ENCODE results near the gene FOXO4. TPM values are rescaled to one million over a fixed set of nuclear protein-coding genes. Genes with fewer than 3 reads are reported as not detected.

FOXO4 gene
- total RNA-seq, 5 donors from 2014 or later (not counting 1 experiment from before 2014, with no cell fraction given), result 30.4 to 45.9 (median 38.1) TPM

GRCh38 chrX:71107762-71108360, 12.2 kb downstream of the FOXO4 start:
- no peaks in the 10 kb centered on the region for H3K9me3 Mint-ChIP-seq
- ChIA-PET CTCF (interaction anchor here in 1 of 2 donors (0.6 to 1.9 kb wide), 2 partner anchors 8 to 11 kb away, joined by 4 to 10 read pairs; partner anchors contain the start of gene MED12), POLR2A (interaction anchor here (1.1 to 1.4 kb wide), 2 partner anchors 8 to 11 kb away, joined by 3 to 6 read pairs; partner anchors contain the start of gene MED12 (in 1 of the 2))
- peaks cover 45% of the 10 kb centered on the region for H3K36me3 Mint-ChIP-seq
- H3K27me3 Mint-ChIP-seq, result no peaks in the 10 kb centered on the region
- ATAC-seq (replicated peaks in 1 of 4) (peak in 3 of 4 experiments; percentile 41 to 46 (median 45)), DNase-seq (peak in 30 of 35 experiments; percentile 31 to 64 (median 50))
- no CpG with 5 or more reads among the region's 9 CpGs for WGBS (ENCODE audit: insufficient coverage)
- Histone ChIP-seq H3K36me3 (ENCODE audit: control insufficient read depth in 2 of 2, extremely low read depth in 1 of 2, insufficient read depth in 1 of 2, low read length in 1 of 2) (peaks cover 4 to 35% of the 10 kb centered on the region in 2 donors), H3K27me3 (replicated peaks in 1 of 2; ENCODE audit: control insufficient read depth in 2 of 2, extremely low read depth in 1 of 2, insufficient read depth in 2 of 2, low read length in 1 of 2) (no peaks in the 10 kb centered on the region), H3K9me3 (no peaks in the 10 kb centered on the region), H3K27ac (ENCODE audit: low read length) (peak overlapping the region; percentile 99), H3K4me3 (ENCODE audit: control insufficient read depth in 1 of 2, extremely low read depth in 1 of 2, low read length in 1 of 2) (peak overlapping the region; percentile 94), H3K4me1 (ENCODE audit: control insufficient read depth in 1 of 2, extremely low read depth in 1 of 2, insufficient read depth in 2 of 2, low read length in 2 of 2) (peaks cover 27 to 75% of the 10 kb centered on the region in 2 experiments)
- peak overlapping the region; percentile 95 to 99 (median 97) for H3K4me3 Mint-ChIP-seq
- peak overlapping the region; percentile 97 to 99 for H3K27ac Mint-ChIP-seq
- H3K4me1 Mint-ChIP-seq, result peaks cover 73 to 86% (median 86%) of the 10 kb centered on the region in 3 donors

- WGBS (ENCODE audit: insufficient coverage), result no CpG with 5 or more reads among the region's 6 CpGs
- peak overlapping the region; percentile 94 for H3K4me3 ChIP-seq (ENCODE audit: control insufficient read depth in 1 of 2, extremely low read depth in 1 of 2, low read length in 1 of 2)
- H3K36me3 Mint-ChIP-seq, result peaks cover 45% of the 10 kb centered on the region
- H3K4me1 Mint-ChIP-seq, result peaks cover 69 to 82% (median 80%) of the 10 kb centered on the region in 3 donors
- H3K4me3 Mint-ChIP-seq, result peak overlapping the region; percentile 95 to 99 (median 97)
- H3K36me3 ChIP-seq (ENCODE audit: control insufficient read depth in 2 of 2, extremely low read depth in 1 of 2, insufficient read depth in 1 of 2, low read length in 1 of 2), result peaks cover 4 to 35% of the 10 kb centered on the region in 2 donors
- peak overlapping the region; percentile 97 to 99 for H3K27ac Mint-ChIP-seq
- H3K4me1 ChIP-seq (ENCODE audit: control insufficient read depth in 1 of 2, extremely low read depth in 1 of 2, insufficient read depth in 2 of 2, low read length in 2 of 2), result peaks cover 28 to 75% of the 10 kb centered on the region in 2 experiments
- no peaks in the 10 kb centered on the region for H3K9me3 ChIP-seq
- DNase-seq, result peak in 4 of 35 experiments; percentile 4 to 44 (median 29)
- H3K9me3 Mint-ChIP-seq, result no peaks in the 10 kb centered on the region
- H3K27me3 Mint-ChIP-seq, result no peaks in the 10 kb centered on the region
- H3K27me3 ChIP-seq (replicated peaks in 1 of 2; ENCODE audit: control insufficient read depth in 2 of 2, extremely low read depth in 1 of 2, insufficient read depth in 2 of 2, low read length in 1 of 2), result no peaks in the 10 kb centered on the region
- no peak for ATAC-seq (replicated peaks in 1 of 4)
- POLR2A ChIA-PET, result interaction anchor here in 1 of 2 donors (1.4 kb wide), 1 partner anchor 10 kb away, joined by 6 read pairs; the partner anchor contains the start of gene MED12
- H3K27ac ChIP-seq (ENCODE audit: low read length), result peak overlapping the region; percentile 99
- CTCF ChIA-PET, result interaction anchor here in 1 of 2 donors (1.9 kb wide), 1 partner anchor 10 kb away, joined by 4 read pairs; no protein-coding TSS in a partner anchor
Observed at GRCh38 chrX:71109051-71109450, 13.4 kb downstream of the FOXO4 start.

- H3K4me1 Mint-ChIP-seq, result peaks cover 54 to 68% (median 60%) of the 10 kb centered on the region in 3 donors
- no CpG with 5 or more reads among the region's 8 CpGs for WGBS (ENCODE audit: insufficient coverage)
- POLR2A ChIA-PET, result interaction anchor here (0.5 to 2.4 kb wide), 20 partner anchors 8 to 1166 kb away, joined by 3 to 22 read pairs (median 5); partner anchors contain the start of genes FOXO4 (in 1 of the 2), NONO (in 1 of the 2), RPS4X (in 1 of the 2) and TAF1 (in 1 of the 2)
Observed at GRCh38 chrX:71111141-71111843, 15.6 kb downstream of the FOXO4 start, which contains the start of gene IL2RG. IL2RG (minus strand) TSS chrX:71111577; CDS start chrX:71111539, 38 bp downstream.

GRCh38 chrX:71111921-71112431, 16.3 kb downstream of the FOXO4 start:
- peak overlapping the region; percentile 97 to 99 for H3K27ac Mint-ChIP-seq
- peak overlapping the region; percentile 95 to 99 (median 97) for H3K4me3 Mint-ChIP-seq
- Histone ChIP-seq H3K9me3 (no peaks in the 10 kb centered on the region), H3K4me3 (ENCODE audit: control insufficient read depth in 1 of 2, extremely low read depth in 1 of 2, low read length in 1 of 2) (peak overlapping the region; percentile 30 to 94), H3K36me3 (ENCODE audit: control insufficient read depth in 2 of 2, extremely low read depth in 1 of 2, insufficient read depth in 1 of 2, low read length in 1 of 2) (peaks cover 4 to 30% of the 10 kb centered on the region in 2 donors), H3K27me3 (replicated peaks in 1 of 2; ENCODE audit: control insufficient read depth in 2 of 2, extremely low read depth in 1 of 2, insufficient read depth in 2 of 2, low read length in 1 of 2) (no peaks in the 10 kb centered on the region), H3K4me1 (ENCODE audit: control insufficient read depth in 1 of 2, extremely low read depth in 1 of 2, insufficient read depth in 2 of 2, low read length in 2 of 2) (peaks cover 17 to 51% of the 10 kb centered on the region in 2 experiments), H3K27ac (ENCODE audit: low read length) (peak overlapping the region; percentile 99)
- POLR2A ChIA-PET, result interaction anchor here (0.5 to 2.4 kb wide), 21 partner anchors 9 to 1165 kb away, joined by 3 to 22 read pairs (median 5); partner anchors contain the start of genes FOXO4 (in 1 of the 2), NONO (in 1 of the 2), RPS4X (in 1 of the 2) and SNX12 (in 1 of the 2)
- DNase-seq (peak in 19 of 35 experiments; percentile 5 to 69 (median 18)), ATAC-seq (replicated peaks in 1 of 4) (peak; percentile 22 to 65 (median 28))
- peaks cover 33% of the 10 kb centered on the region for H3K36me3 Mint-ChIP-seq
- H3K4me1 Mint-ChIP-seq, result peaks cover 48 to 64% (median 56%) of the 10 kb centered on the region in 3 donors
- no peaks in the 10 kb centered on the region for H3K27me3 Mint-ChIP-seq
- CTCF ChIA-PET, result interaction anchor here (0.6 to 1.9 kb wide), 10 partner anchors 9 to 70 kb away, joined by 3 to 16 read pairs (median 7); no protein-coding TSS in a partner anchor
- WGBS (ENCODE audit: insufficient coverage), result 0% methylated on average over 1 of the region's 5 CpGs
- no peaks in the 10 kb centered on the region for H3K9me3 Mint-ChIP-seq

More at GRCh38 chrX:71111141-71111843, 15.6 kb downstream of the FOXO4 start, which contains the start of gene IL2RG:
- peak; percentile 87 to 91 (median 91) for ATAC-seq (replicated peaks in 1 of 4)
- H3K9me3 ChIP-seq, result no peaks in the 10 kb centered on the region
- H3K36me3 Mint-ChIP-seq, result peaks cover 37% of the 10 kb centered on the region
- peak; percentile 35 to 90 (median 79) for DNase-seq
- peaks cover 17 to 56% of the 10 kb centered on the region in 2 experiments for H3K4me1 ChIP-seq (ENCODE audit: control insufficient read depth in 1 of 2, extremely low read depth in 1 of 2, insufficient read depth in 2 of 2, low read length in 2 of 2)
- H3K27ac Mint-ChIP-seq, result peak within 1 kb of the TSS; percentile 97 to 99
- peak within 1 kb of the TSS; percentile 94 for H3K4me3 ChIP-seq (ENCODE audit: control insufficient read depth in 1 of 2, extremely low read depth in 1 of 2, low read length in 1 of 2)
- CTCF ChIA-PET, result interaction anchor here (1.0 to 1.9 kb wide), 8 partner anchors 9 to 71 kb away, joined by 4 to 16 read pairs (median 7); no protein-coding TSS in a partner anchor
- peak within 1 kb of the TSS; percentile 99 for H3K27ac ChIP-seq (ENCODE audit: low read length)
- no peaks in the 10 kb centered on the region for H3K27me3 Mint-ChIP-seq
- no peaks in the 10 kb centered on the region for H3K27me3 ChIP-seq (replicated peaks in 1 of 2; ENCODE audit: control insufficient read depth in 2 of 2, extremely low read depth in 1 of 2, insufficient read depth in 2 of 2, low read length in 1 of 2)
- H3K36me3 ChIP-seq (ENCODE audit: control insufficient read depth in 2 of 2, extremely low read depth in 1 of 2, insufficient read depth in 1 of 2, low read length in 1 of 2), result peaks cover 4 to 31% of the 10 kb centered on the region in 2 donors
- H3K9me3 Mint-ChIP-seq, result no peaks in the 10 kb centered on the region
- H3K4me3 Mint-ChIP-seq, result peak within 1 kb of the TSS; percentile 95 to 99 (median 97)

- DNase-seq (no peak), ATAC-seq (replicated peaks in 1 of 4) (no peak)
- Histone ChIP-seq H3K27ac (ENCODE audit: low read length) (peak overlapping the region; percentile 89), H3K4me3 (ENCODE audit: control insufficient read depth in 1 of 2, extremely low read depth in 1 of 2, low read length in 1 of 2) (no peak overlapping the region), H3K27me3 (replicated peaks in 1 of 2; ENCODE audit: control insufficient read depth in 2 of 2, extremely low read depth in 1 of 2, insufficient read depth in 2 of 2, low read length in 1 of 2) (no peaks in the 10 kb centered on the region), H3K9me3 (no peaks in the 10 kb centered on the region), H3K4me1 (ENCODE audit: control insufficient read depth in 1 of 2, extremely low read depth in 1 of 2, insufficient read depth in 2 of 2, low read length in 2 of 2) (peaks cover 12 to 54% of the 10 kb centered on the region in 2 experiments), H3K36me3 (ENCODE audit: control insufficient read depth in 2 of 2, extremely low read depth in 1 of 2, insufficient read depth in 1 of 2, low read length in 1 of 2) (peaks cover under 1 to 23% of the 10 kb centered on the region in 2 donors)
- Mint-ChIP-seq H3K4me1 (peaks cover 26 to 45% (median 39%) of the 10 kb centered on the region in 3 donors), H3K9me3 (no peaks in the 10 kb centered on the region), H3K4me3 (peak overlapping the region in 1 of 3 donors; percentile 80), H3K27me3 (no peaks in the 10 kb centered on the region), H3K27ac (peak overlapping the region; percentile 71 to 74), H3K36me3 (peaks cover 10% of the 10 kb centered on the region)
- WGBS (ENCODE audit: insufficient coverage), result 100% methylated on average over 1 of the region's 10 CpGs
- CTCF ChIA-PET, result interaction anchor here (0.6 to 2.9 kb wide), 5 partner anchors 11 to 43 kb away, joined by 3 to 37 read pairs (median 8); partner anchors contain the start of gene FOXO4 (in 1 of the 2)
- POLR2A ChIA-PET, result interaction anchor here in 1 of 2 donors (2.0 to 2.1 kb wide), 2 partner anchors 13 to 15 kb away, joined by 9 to 28 read pairs; no protein-coding TSS in a partner anchor
Observed at GRCh38 chrX:71117358-71117757, 21.7 kb downstream of the FOXO4 start.
